CD4-positive, alpha-beta T cell treated with Interferon gamma for 1 hour (primary cell): ENCODE data around the gene NELFE.

ENCODE experiments used
- DNase-seq: peaks from one replicate; pipeline ENCODE4 v3.0.0-alpha.2; 2020

NELFE gene

DNA sequence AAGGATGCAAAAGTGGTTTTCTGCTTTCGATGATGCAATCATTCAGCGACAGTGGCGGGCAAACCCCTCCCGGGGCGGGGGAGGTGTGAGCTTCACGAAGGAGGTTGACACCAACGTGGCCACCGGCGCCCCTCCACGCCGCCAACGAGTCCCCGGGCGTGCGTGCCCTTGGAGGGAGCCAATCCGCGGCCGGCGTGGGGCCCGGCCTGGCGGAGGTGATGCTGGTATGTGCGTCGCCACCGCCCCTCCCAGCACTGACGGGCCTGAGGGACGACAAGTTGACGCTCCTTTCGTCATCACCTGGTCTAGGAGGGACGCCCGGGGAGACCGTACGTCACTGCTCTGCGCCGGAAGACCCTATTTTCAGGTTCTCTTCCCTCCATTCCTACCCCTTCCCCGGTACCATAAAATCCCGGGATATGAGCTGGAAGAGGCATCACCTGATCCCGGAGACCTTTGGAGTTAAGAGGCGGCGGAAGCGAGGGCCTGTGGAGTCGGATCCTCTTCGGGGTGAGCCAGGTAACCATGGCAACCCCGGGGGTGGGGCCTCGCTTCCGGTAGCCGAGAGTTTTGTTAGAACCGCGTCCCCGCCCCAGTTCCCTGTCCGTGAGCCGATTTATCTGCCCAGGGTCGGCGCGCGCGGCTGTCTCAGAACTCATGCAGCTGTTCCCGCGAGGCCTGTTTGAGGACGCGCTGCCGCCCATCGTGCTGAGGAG, 13.4 kb upstream of the NELFE start, which contains the start of gene DXO:
TSS of gene DXO (minus strand) at position 146 of the 716 bp plus-strand sequence. CDS start 463 bp downstream, outside the sequence.
- peak; percentile 99 for DNase-seq

DNA sequence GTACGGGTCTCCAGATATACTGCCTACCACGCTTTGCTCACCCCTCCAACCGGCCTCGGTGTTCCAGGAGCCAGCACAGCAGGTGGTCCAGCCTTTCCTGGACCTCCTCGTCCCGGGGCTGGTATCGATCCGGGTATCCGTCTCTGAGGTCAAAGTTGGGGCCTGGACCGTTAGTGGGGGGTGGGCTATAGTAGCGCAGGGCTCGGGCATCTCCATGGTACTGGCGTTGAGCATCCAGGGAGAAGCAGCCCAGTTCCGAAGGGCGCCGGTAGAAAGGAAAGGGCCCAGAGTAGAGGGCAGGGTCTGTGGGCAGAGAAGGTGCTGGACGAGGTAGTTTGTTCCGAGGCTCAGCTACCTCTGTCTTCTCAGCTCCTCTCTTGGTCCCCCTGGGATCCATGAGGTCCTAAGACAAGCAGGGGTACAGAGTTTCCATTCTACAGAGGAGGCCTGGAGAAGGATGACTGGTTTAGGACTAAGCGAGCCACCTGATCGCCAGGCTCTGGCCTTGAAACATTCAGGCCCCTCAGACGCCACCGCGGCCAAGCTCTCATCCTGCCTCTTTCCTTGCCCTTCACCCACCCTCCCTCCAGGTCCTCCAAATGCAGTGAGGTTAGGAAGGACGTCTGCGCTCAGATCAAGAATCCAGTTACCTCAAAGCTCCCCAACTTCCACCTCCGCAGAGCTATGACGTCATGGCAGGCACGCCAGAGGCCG, 12.7 kb upstream of the NELFE start:
- DNase-seq: no peak

DNA sequence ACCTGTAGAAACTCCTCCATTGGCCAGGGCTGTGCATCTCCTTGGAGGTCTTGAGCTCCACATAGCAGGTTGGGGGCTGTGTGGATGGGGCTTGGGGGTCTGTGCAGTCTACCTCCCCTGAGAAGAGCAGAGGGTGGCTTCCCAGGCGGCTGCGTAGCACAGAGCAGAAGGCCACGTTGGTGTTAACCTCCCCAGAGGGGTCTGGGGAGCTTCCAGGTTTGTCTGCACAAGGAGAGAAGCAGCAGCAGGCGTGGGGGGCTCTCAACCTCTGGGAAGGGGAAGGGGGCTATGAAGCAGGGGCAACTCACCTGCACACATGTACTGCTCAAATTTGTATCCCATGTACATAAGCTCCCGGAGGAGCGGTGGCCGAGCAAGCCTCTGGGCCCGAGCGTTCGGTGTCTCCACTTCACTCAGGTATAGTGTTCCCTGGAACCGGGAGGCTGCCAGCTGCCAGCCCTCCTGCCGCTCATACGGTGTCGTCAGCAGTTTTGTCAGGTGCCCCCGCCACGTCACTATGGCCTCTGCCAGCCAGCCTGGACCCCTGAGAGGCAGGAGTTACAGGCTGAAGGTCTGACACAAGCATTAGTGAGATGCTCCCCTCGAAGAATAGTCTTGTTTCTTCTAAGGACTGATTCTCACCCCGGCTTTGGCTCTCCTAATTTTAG, 12.0 kb upstream of the NELFE start:
- no peak for DNase-seq

DNA sequence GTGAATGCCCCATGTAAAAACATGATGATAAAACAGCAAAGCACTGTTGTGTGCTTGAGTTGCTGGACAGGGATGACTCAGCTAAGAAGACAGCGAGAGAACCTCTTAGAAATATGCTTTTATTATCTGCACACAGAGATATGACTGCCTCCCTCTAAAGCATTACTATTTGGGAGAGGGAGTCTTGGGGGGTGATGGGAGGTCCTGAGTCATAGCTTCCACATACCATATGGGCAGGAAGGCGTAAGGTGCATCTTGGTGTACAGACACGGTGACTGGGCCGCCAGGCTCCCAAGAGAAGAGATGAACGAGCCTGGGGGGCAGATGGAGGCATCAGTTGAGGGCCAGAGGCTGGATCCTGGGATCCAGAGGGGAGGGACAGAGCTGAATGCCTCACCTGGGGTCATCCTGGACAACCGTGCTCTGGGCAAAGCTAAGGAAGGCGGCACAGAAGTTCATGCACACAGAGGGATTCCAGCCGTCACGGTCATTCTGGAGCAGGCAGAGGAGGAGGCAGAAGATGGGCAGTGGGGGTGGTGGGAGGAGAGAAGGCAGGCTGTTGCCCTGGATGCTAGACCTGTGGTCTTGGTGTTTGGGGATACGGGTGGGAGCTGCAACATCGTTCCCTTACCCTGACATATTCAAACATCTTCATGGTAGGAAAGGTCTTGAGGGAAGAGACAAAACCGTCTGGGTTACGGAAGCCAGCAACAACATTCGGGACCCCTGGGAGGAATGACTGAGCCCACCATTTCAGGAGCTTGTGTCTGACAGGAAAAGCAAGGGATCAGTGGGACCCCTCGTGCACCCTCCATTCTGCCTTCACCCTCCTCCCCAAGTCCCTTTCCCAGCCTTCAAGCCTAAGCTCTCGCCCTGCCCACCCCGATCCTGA, 11.2 kb upstream of the NELFE start:
- DNase-seq: no peak

DNA sequence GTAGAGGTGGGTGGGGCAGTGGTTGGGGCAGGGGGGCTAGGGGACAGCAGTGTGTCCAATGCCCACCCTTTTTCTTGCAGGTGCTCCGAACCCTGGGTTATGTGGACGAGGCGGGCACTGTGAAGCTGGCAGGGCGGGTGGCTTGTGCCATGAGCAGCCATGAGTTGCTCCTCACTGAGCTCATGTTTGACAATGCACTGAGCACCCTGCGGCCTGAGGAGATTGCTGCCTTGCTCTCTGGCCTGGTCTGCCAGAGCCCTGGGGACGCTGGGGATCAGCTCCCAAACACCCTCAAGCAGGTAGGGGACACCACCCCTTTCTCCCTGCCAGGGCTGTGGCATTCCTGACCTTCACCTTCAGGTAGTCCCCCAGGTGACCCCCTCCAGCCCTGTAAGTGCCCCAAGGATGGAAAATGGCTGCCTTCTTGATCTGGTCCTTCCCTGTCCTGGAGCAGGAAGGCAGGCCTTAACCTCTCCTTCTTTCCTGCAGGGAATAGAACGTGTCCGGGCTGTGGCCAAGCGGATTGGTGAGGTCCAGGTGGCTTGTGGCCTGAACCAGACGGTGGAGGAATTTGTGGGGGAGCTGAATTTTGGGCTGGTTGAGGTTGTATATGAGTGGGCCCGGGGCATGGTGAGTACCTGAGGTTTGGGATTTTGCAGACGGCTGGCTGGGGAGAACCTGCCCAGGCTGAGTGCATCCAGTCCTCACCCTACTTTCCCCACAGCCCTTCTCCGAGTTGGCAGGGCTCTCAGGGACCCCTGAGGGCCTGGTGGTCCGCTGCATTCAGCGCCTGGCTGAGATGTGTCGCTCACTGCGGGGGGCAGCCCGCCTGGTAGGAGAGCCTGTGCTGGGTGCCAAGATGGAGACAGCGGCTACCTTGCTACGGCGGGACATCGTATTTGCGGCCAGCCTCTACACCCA, 10.3 kb upstream of the NELFE start:
- no peak for DNase-seq

DNA sequence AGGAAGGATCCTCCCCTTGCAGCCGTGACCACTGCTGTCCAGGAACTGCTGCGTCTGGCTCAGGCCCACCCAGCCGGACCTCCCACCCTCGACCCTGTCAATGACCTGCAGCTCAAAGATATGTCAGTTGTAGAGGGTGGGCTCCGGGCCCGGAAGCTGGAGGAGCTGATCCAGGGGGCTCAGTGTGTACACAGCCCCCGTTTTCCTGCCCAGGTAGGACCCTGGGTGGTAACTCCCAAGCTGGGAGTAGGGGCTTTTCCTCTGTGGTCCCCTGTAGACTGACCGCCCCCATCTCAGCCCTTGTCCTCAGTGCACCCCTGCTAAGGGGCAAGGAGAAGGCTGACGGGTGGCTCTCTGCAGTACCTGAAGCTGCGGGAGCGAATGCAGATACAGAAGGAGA, 9.6 kb upstream of the NELFE start:
- DNase-seq: no peak

DNA sequence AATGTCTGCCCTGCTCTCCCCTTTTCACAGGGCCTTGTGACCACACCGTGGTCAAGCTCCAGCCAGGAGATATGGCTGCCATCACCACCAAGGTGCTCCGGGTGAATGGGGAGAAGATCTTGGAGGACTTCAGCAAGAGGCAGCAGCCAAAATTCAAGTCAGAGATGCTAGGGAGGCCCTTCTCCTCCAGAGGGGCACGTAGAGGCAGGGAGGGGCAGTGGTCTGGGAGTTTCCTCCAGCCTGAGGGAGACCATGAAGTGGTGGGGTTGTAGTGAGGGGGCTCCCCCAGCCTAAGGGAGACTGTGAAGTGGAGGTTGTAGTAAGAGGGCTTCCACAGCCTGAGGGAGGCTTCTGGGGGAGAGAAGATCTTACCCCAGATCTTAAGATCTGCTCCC, 9.2 kb upstream of the NELFE start:
- DNase-seq: no peak

DNA sequence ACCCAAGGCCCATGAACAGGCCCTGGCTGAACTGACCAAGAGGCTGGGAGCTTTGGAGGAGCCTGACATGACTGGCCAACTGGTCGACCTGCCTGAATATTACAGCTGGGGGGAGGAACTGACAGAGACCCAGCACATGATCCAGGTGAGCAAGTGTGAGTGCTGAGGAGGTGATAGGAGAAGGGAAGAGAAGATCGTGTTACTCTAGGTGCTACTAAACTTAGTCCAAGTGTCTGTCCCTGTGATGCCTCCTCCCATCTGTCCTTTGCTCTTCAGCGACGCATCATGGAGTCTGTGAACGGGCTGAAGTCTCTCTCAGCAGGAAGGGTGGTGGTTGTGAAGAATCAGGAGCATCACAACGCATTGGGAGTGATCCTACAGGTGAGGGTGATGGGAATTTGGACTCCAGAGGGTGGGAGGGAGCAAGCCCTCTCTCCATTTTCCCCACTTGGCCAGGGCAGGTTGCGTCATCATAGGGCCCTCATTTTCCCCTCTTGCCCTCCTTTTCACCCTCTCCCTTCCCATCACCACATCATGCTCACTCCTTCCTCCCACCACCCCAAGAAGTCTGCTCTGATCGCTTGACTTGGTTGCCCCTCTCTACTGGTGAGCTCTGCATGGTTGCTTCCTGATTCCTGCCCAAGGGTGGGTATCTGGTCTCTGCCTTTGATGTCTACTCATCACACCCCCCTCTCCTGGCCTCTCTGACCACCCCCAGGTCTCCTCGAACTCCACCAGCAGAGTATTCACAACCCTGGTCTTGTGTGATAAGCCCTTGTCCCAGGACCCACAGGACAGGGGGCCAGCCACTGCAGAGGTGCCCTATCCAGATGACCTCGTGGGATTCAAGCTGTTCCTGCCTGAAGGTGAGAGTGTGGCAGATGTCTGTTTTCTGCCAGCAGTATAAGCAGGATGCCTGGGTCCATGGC, 8.5 kb upstream of the NELFE start:
- DNase-seq: no peak

DNA sequence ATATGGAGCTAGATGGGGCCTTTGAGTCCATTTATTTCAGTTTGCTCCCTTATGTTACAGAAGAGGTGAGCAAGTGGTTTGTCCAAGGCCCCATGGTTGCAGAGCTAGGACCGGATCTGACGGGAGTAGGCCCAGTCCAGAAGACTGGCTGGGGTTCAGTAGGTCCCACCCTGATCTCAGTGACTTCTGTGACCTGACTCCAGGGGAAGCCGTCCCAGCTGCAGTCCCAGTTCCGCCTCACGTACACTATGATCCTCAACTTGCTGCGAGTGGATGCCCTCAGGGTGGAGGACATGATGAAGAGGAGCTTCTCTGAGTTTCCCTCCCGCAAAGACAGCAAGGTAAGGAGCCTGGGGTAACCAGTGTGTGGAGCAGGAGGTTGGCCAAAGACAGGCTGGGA, 7.7 kb upstream of the NELFE start:
- no peak for DNase-seq

DNA sequence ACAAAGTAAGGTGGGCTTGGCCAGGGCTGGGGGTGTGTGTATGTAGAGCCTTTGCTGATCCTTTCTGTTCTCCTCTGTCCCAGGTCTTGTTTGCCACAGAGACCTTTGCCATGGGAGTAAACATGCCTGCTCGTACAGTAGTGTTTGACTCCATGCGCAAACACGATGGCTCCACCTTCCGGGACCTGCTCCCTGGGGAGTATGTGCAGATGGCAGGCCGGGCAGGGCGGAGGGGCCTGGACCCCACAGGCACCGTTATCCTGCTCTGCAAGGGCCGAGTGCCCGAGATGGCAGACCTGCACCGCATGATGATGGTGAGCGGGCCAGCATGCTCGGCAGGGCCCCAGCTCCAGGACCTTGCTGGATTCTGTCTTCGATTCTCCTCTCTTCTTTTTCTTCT, 6.9 kb upstream of the NELFE start:
- no peak for DNase-seq

DNA sequence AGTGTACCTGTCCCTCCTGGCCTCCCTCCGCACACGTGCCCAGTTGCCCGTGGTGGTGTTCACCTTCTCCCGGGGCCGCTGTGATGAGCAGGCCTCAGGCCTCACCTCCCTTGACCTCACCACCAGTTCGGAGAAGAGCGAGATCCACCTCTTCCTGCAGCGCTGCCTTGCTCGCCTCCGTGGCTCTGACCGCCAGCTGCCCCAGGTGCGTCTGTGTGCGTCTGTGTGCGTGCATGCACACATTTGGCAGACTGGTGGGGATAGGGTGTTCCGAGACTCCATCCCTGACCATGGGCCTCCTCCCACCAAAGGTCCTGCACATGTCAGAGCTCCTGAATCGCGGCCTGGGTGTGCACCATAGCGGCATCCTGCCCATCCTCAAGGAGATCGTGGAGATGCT, 5.2 kb upstream of the NELFE start:
- no peak for DNase-seq

DNA sequence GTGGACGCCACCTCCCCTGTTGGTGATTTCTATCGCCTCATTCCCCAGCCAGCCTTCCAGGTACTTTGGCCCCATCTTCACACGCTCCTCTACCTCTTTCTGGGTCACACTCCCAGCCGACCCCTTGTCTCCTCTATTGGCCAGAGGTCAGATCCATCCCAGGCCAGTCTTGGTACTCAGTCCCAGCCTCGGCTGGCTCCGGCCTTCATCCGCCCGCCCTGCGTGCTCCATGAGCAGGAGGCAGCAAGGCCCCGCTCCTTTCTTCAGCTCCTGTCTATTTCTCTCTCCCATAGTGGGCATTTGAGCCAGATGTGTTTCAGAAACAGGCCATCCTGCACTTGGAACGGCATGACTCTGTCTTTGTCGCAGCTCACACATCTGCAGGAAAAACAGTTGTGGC, 2.8 kb upstream of the NELFE start:
- no peak for DNase-seq

DNA sequence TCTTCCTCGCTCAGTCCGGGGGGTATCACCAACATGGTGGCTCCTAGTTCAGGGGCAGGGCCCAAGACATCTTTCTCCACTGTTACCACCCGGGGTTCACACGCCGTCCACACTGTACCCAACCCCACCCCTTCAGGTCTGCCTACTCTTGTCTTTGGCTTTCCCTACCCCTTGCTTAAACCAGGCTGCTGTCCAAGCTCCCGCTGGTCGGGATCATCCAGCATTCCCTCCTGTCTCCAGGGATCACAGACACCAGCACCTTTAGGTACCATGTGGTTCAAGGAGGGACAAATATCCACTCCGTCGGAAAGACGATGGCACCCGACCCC, 395 bp downstream of the NELFE start:
- DNase-seq: no peak

DNA sequence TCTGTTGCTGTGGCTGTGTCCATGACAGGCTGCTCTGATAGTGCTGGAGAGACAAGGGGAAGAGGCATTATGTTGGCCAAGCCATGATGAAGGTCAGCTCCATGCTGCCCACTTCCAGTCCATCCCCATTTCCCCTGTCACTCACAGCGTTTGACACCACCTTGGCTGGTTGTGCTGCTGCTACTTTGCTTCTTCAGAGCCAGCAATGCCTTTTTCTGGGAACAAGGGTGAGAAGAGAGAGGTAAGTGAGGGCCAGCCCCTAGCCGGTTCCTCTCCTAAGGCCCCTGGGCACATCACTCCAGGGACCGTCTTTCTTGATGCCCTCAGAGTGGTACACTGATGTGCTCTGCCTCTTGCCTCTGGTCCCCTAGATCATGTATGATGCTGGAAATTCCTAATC, 2.0 kb downstream of the NELFE start:
- no peak for DNase-seq

DNA sequence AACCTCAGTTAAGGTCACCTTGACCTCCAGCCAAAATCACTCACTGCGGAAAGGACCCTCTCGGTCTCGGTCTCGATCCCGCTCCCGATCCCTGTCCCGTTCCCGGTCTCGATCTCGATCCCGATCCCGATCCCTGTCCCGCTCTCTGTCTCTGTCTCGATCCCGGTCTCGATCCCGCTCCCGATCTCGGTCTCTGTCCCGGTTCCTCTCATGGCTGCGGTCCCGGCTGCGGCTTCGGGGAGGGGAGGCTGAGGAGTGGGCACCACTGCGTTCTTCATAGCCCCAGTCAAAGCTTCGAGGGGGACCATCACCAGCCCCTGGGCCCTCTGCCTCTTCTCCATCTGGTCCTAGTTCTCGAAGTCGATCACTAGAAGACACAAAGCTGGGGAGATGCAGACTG, 4.3 kb downstream of the NELFE start:
- no peak for DNase-seq

DNA sequence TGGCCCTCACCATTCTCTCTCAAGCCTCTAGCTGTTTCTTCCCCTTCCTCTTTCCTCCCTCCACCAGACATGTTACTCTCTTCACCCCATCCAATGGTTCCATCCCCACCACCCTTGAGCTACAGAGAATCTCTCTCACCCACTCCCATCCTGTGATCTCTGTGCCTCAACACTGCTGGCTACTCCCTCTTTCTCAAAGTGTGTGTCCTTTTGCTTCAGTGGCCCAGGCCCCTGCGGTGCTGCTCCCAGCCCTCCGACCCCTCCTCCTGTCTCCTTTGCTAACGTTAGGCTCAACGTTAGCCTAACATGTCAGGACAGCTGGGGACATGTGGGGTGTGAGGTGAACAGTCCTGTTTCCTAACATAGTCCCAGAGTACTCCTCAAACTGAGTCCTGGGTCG, 5.9 kb downstream of the NELFE start:
- DNase-seq: no peak

DNA sequence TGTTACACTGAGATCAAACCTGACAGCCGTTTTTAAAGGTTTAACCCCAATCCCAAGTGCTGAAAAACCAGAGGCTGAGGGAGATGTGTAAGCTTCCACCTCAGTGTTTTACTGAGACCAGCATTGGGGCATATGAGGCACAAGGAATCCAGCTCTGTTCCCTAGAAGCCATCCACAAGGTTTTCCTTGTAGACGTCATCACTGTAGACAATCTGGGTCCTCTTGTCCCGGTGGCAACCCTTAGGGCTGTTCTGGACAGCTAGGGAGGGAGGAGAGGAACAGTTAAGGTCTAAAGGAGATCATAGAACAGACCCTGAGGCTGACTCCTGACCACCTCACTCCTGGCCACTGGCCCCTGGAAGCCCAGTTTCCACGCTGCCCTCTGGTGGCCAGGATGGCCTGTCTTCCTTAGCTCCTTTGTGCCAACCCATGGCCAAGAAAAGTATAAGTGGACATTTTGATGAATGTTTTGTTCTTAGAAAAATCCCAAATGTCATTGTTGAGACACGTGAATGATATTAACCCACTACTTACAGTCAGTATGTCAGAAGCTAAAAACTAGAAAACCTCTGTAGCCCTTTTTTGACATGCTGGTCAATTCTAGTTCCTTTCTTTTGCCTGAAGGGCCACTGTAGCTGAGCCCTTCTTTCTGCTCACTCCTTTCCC, 6.5 kb downstream of the NELFE start:
- peak; percentile 35 for DNase-seq

DNA sequence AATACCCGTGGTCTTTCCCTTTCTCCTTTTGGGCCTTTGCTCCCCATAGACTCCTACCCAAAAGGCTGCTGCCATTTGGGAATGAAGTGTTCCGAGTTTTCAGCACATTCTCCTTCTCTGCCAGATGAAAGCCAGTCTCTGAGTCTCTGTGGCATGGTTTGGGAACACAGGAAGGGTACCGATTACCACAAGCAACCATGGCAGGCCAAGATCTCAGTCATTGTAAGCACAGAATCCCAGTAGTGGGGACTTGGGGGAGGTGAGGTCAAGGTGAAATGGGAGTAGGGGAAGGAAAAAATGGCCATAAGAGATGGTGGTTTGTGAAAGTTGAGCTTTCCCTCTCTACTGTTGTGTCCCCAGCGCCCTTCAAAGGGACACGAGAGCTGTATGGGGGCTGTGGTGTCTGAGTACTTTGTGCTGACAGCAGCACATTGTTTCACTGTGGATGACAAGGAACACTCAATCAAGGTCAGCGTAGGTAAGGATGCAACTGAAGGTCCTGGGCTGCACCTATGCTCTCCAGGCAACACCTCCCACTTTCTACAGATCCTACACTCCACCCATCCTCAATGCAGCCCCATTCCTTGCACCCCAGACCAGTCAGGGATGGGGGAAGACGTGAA, 8.7 kb downstream of the NELFE start:
- no peak for DNase-seq

DNA sequence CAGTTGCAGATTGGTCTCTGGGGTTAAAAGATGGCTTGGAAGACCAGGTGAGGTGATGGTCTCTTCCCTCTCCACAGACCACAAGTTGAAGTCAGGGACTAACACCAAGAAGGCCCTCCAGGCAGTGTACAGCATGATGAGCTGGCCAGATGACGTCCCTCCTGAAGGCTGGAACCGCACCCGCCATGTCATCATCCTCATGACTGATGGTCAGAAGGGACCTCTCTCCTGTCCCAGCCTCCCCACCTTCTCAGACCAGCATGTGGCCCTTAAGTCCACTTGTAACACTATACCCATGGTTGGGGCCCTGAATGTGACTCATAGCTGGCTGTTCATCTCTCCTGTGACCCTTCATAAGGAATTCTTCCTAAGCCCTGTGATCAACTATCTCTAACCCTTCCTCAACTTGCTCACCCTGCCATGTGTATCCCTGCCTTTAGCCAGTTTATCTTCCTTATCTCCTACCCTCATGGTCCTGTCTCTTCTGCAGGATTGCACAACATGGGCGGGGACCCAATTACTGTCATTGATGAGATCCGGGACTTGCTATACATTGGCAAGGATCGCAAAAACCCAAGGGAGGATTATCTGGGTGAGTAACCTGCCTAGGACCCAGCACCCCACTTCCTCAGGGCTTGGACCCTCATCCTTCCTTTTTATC, 9.9 kb downstream of the NELFE start:
- DNase-seq: no peak
